H1 (cell line): ENCODE measurements around the gene AFF4. TPM values are rescaled to one million over a fixed set of nuclear protein-coding genes. Genes with fewer than 3 reads are reported as not detected.

Experiments
- CTCF ChIA-PET: fragments of 300-600 bp; sonication (Branson Sonifier 250); formaldehyde crosslinking; loops from one replicate; lab custom pipeline; 2021; ENCODE audit not compliant: partially characterized antibody; lab: Charles Lee
- POLR2A ChIA-PET: fragments of 300-600 bp; sonication (Branson Sonifier 250); formaldehyde crosslinking; loops from one replicate; lab custom pipeline; 2021; ENCODE audit warnings: inconsistent platforms; ENCODE audit not compliant: partially characterized antibody; lab: Charles Lee
- DNase-seq, 2 experiments: peaks; one replicate each; pipeline versions ENCODE4 v3.0.0 to v3.0.0-alpha.2; 2010 to 2022; ENCODE audit warnings: low spot score in 2 of 2, low read depth in 1 of 2, mixed read lengths in 1 of 2
- FAIRE-seq: peaks from 2 replicates; lab custom pipeline; 2011; peaks lifted over from hg19 to GRCh38; lab: Jason Lieb, UNC
- H2AFZ ChIP-seq: 2 replicates; pipeline ENCODE4 v1.8.1; 2012; ENCODE audit warnings: low read length, inconsistent platforms
- H2AK5ac ChIP-seq: 2 replicates; pipeline ENCODE4 v1.6.1; 2013; ENCODE audit warnings: low read depth, low read length
- H2BK120ac ChIP-seq: replicated peaks from 2 replicates; pipeline ENCODE3; 2013; ENCODE audit warnings: low read depth, low read length, inconsistent platforms
- H2BK12ac ChIP-seq: 2 replicates; pipeline ENCODE4 v1.6.1; 2013; ENCODE audit warnings: low read depth, low read length
- H2BK15ac ChIP-seq: 2 replicates; pipeline ENCODE4 v1.6.1; 2013; ENCODE audit warnings: low read length
- H2BK20ac ChIP-seq: 2 replicates; pipeline ENCODE4 v1.6.1; 2013; ENCODE audit warnings: low read length
- H2BK5ac ChIP-seq: 2 replicates; pipeline ENCODE4 v1.6.1; 2013; ENCODE audit warnings: low read depth, low read length
- H3K14ac ChIP-seq: 2 replicates; pipeline ENCODE4 v1.6.1; 2013; ENCODE audit warnings: inconsistent platforms; ENCODE audit not compliant: insufficient read length
- H3K18ac ChIP-seq: 2 replicates; pipeline ENCODE4 v1.6.1; 2013; ENCODE audit warnings: low read length; ENCODE audit errors: extremely low read depth
- H3K23ac ChIP-seq: 2 replicates; pipeline ENCODE4 v1.6.1; 2013; ENCODE audit warnings: inconsistent platforms; ENCODE audit not compliant: insufficient read length
- H3K23me2 ChIP-seq: 2 replicates; pipeline ENCODE4 v1.6.1; 2013; ENCODE audit warnings: low read depth, low read length
- H3K27ac ChIP-seq: 2 replicates; pipeline ENCODE4 v1.6.1; 2011; ENCODE audit warnings: low read depth, low read length, inconsistent platforms
- H3K27me3 ChIP-seq, 4 experiments: replicated peaks in 1 of 4; 1 replicate in 1 of 4; 2 replicates in 3 of 4; pipeline versions ENCODE4 v1.6.1 to v1.8.1; 2011 to 2013; ENCODE audit warnings: low read length in 3 of 4, mild to moderate bottlenecking in 3 of 4, inconsistent platforms in 2 of 4, mixed read lengths in 2 of 4, moderate library complexity in 1 of 4; ENCODE audit not compliant: control insufficient read depth in 3 of 4, insufficient read depth in 3 of 4; ENCODE audit errors: extremely low read depth in 1 of 4
- H3K36me3 ChIP-seq, 4 experiments: 2 replicates each; pipeline versions ENCODE4 v1.6.1 to v1.8.1; 2011 to 2013; ENCODE audit warnings: mild to moderate bottlenecking in 4 of 4, low read length in 3 of 4, moderate library complexity in 2 of 4, control low read depth in 1 of 4, inconsistent platforms in 1 of 4; ENCODE audit not compliant: insufficient read depth in 4 of 4, control insufficient read depth in 2 of 4
- H3K4ac ChIP-seq: replicated peaks from 2 replicates; pipeline ENCODE3; 2013; ENCODE audit warnings: low read length, low read depth, mixed read lengths, inconsistent platforms; ENCODE audit not compliant: insufficient read length
- H3K4me1 ChIP-seq, 4 experiments: replicated peaks in 1 of 4; 1 replicate in 1 of 4; 2 replicates in 3 of 4; pipeline versions ENCODE4 v1.6.1 to v1.8.1; 2011 to 2013; ENCODE audit warnings: low read length in 3 of 4, inconsistent platforms in 2 of 4, mixed read lengths in 1 of 4; ENCODE audit not compliant: insufficient read depth in 4 of 4, control insufficient read depth in 3 of 4
- H3K4me2 ChIP-seq, 2 experiments: 2 replicates each; pipeline versions ENCODE4 v1.6.1 to v1.8.1; 2011 to 2013; ENCODE audit warnings: low read depth in 2 of 2, low read length in 2 of 2, control low read depth in 1 of 2, inconsistent platforms in 1 of 2, mild to moderate bottlenecking in 1 of 2; ENCODE audit not compliant: insufficient read depth in 1 of 2
- H3K4me3 ChIP-seq, 4 experiments: fragments of 200-600, 300-600 bp in 1 of 4; sonication (generic), shearing (Covaris generic), sonication (Bioruptor Twin) in 1 of 4; 2 replicates each; pipeline versions ENCODE4 v1.5.1 to v1.8.1; 2011 to 2016; ENCODE audit warnings: low read length in 4 of 4, low read depth in 3 of 4, control low read depth in 2 of 4, inconsistent platforms in 2 of 4, mild to moderate bottlenecking in 2 of 4, mixed read lengths in 1 of 4, moderate library complexity in 1 of 4; ENCODE audit not compliant: insufficient read depth in 2 of 4; ENCODE audit errors: extremely low read depth in 1 of 4
- H3K56ac ChIP-seq: replicated peaks from 2 replicates; pipeline ENCODE3; 2013; ENCODE audit warnings: low read depth, mild to moderate bottlenecking, mixed read lengths, low read length, inconsistent platforms; ENCODE audit not compliant: insufficient read length
- H3K79me1 ChIP-seq: 2 replicates; pipeline ENCODE4 v1.6.1; 2013; ENCODE audit warnings: low read depth, low read length, control low read depth
- H3K79me2 ChIP-seq, 2 experiments: 2 replicates each; pipeline versions ENCODE4 v1.6.1 to v1.8.1; 2012 to 2013; ENCODE audit warnings: low read length in 2 of 2, mild to moderate bottlenecking in 2 of 2, inconsistent platforms in 1 of 2; ENCODE audit not compliant: insufficient read depth in 2 of 2, control insufficient read depth in 1 of 2
- H3K9ac ChIP-seq, 4 experiments: replicated peaks in 1 of 4; 1 replicate in 1 of 4; 2 replicates in 3 of 4; pipeline versions ENCODE4 v1.6.1 to v1.8.1; 2011 to 2013; ENCODE audit warnings: low read depth in 3 of 4, low read length in 3 of 4, control low read depth in 2 of 4, mild to moderate bottlenecking in 2 of 4, moderate library complexity in 2 of 4, inconsistent platforms in 1 of 4; ENCODE audit errors: extremely low read depth in 1 of 4
- H3K9me3 ChIP-seq, 2 experiments: 2 replicates each; pipeline versions ENCODE4 v1.6.1 to v1.8.1; 2012 to 2013; ENCODE audit warnings: mild to moderate bottlenecking in 2 of 2, moderate library complexity in 2 of 2, control low read depth in 1 of 2, inconsistent platforms in 1 of 2, low read depth in 1 of 2, low read length in 1 of 2, mixed read lengths in 1 of 2; ENCODE audit not compliant: insufficient read depth in 2 of 2
- H4K20me1 ChIP-seq, 2 experiments: replicated peaks in 1 of 2; 2 replicates each; pipeline versions ENCODE3 to v1.8.1; 2011 to 2013; ENCODE audit warnings: inconsistent platforms in 2 of 2, low read length in 2 of 2, mild to moderate bottlenecking in 1 of 2; ENCODE audit not compliant: insufficient read depth in 2 of 2, control insufficient read depth in 1 of 2
- H4K5ac ChIP-seq: 2 replicates; pipeline ENCODE4 v1.6.1; 2013; ENCODE audit warnings: low read length, low read depth, mixed read lengths, inconsistent platforms; ENCODE audit not compliant: insufficient read length
- H4K8ac ChIP-seq: 2 replicates; pipeline ENCODE4 v1.8.0; 2013; ENCODE audit warnings: mild to moderate bottlenecking, moderate library complexity, low read length, inconsistent platforms; ENCODE audit not compliant: insufficient read depth; ENCODE audit errors: extremely low read depth
- H4K91ac ChIP-seq: replicated peaks from 2 replicates; pipeline ENCODE3; 2013; ENCODE audit warnings: low read length, mixed read lengths, inconsistent platforms; ENCODE audit not compliant: insufficient read length
- ATF3 ChIP-seq: IDR thresholded peaks from 2 replicates; pipeline ENCODE4 v1.6.1; 2011; ENCODE audit warnings: low read depth, mild to moderate bottlenecking, low read length; ENCODE audit not compliant: insufficient read depth
- BCL11A ChIP-seq, 2 experiments: IDR thresholded peaks; one replicate each; pipeline ENCODE4 v1.6.1; 2011; ENCODE audit warnings: low read depth in 2 of 2, low read length in 2 of 2, mild to moderate bottlenecking in 2 of 2
- BRCA1 ChIP-seq: IDR thresholded peaks from 2 replicates; pipeline ENCODE4 v1.6.1; 2012; ENCODE audit warnings: low read depth, low read length, improper control_type of control experiment
- SUZ12 ChIP-seq: fragments of 200-600 bp; sonication (generic); IDR thresholded peaks from 2 replicates; pipeline ENCODE4 v1.6.1; 2012; ENCODE audit warnings: mild to moderate bottlenecking, inconsistent platforms, low read length, moderate library complexity, mixed read lengths
- TAF1 ChIP-seq: IDR thresholded peaks from 2 replicates; pipeline ENCODE4 v1.6.1; 2011; ENCODE audit warnings: mild to moderate bottlenecking, low read depth, low read length
- TCF12 ChIP-seq: IDR thresholded peaks from 2 replicates; pipeline ENCODE4 v1.6.1; 2011; ENCODE audit warnings: low read depth, mild to moderate bottlenecking, low read length
- WGBS, 2 experiments: shearing (Covaris generic) in 1 of 2; methylation state at CpG; one replicate each; pipeline versions ENCODE4 v1.1.6 to v1.1.7; 2013 to 2015; ENCODE audit warnings: low lambda C conversion rate in 2 of 2, mixed read lengths in 2 of 2, inconsistent platforms in 1 of 2, low coverage in 1 of 2, missing lambda C conversion rate in 1 of 2; ENCODE audit not compliant: insufficient replicate concordance in 2 of 2, insufficient coverage in 1 of 2, insufficient read length in 1 of 2; ENCODE audit errors: extremely low coverage in 1 of 2, missing lambda C conversion rate in 1 of 2; 5-methylcytosine and 5-hydroxymethylcytosine counted together
- polyA plus RNA-seq, 7 experiments: library from polyadenylated mRNA; depleted of rRNA in 3 of 7; stranded (reverse) in 5 of 7; unstranded in 2 of 7; fragments of >200 nt in 5 of 7; fragments of 200-250 nt in 2 of 7; gene quantifications; 1 replicate in 5 of 7; 2 replicates in 1 of 7; 4 replicates in 1 of 7; pipeline versions ENCODE4 v1.2.1 to v1.2.3, GENCODE V29; 2011 to 2013; ENCODE audit warnings: missing spikeins in 2 of 7, mixed read lengths in 2 of 7
- total RNA-seq: library from RNA; stranded (reverse); fragmentation: NEBNext Ultra II Directional; extraction: Animal tissue kit (Norgen Biotek cat#: 25700); gene quantifications from 2 replicates; pipeline ENCODE4 v1.2.1, GENCODE V29; 2021

The AFF4 gene
- total and polyA plus RNA-seq, 2 of the 8 experiments (the other 6 are each of a cell fraction or from before 2014, with no cell fraction given): 12.0 to 61.4 TPM

GRCh38 chr5:132836852-132837251 lies 126.6 kb downstream of the AFF4 start:
- Histone ChIP-seq H3K4me2 (no peak overlapping the region), H4K8ac (no peak overlapping the region), H2BK12ac (no peak overlapping the region), H3K23ac (no peak overlapping the region), H2AFZ (no peak overlapping the region), H4K91ac (no peak overlapping the region), H2BK120ac (no peak overlapping the region), H3K18ac (no peak overlapping the region), H3K27me3 (peaks cover 0 to 2% (median 0%) of the 10 kb centered on the region in 4 experiments; a peak in 1 of 7 replicates), H2AK5ac (no peak overlapping the region), H3K79me1 (no peaks in the 10 kb centered on the region), H4K5ac (no peak overlapping the region), H4K20me1 (no peaks in the 10 kb centered on the region), H3K27ac (no peak overlapping the region), H3K9me3 (no peaks in the 10 kb centered on the region), H2BK15ac (no peak overlapping the region), H3K9ac (no peak overlapping the region), H3K14ac (no peak overlapping the region), H3K56ac (no peak overlapping the region), H3K4ac (no peak overlapping the region), H3K79me2 (no peaks in the 10 kb centered on the region), H3K36me3 (no peaks in the 10 kb centered on the region), H2BK5ac (no peak overlapping the region), H3K23me2 (no peaks in the 10 kb centered on the region), H2BK20ac (no peak overlapping the region), H3K4me3 (no peak overlapping the region), H3K4me1 (no peaks in the 10 kb centered on the region)
- ChIA-PET POLR2A (interaction anchor here (0.8 kb wide), 2 partner anchors 17 to 93 kb away, joined by 3 read pairs; no protein-coding TSS in a partner anchor), CTCF (interaction anchor here (9.8 to 25.6 kb wide), 2 partner anchors 17 to 26 kb away, joined by 77 to 465 read pairs; partner anchors contain the start of genes GDF9, LEAP2 and UQCRQ)
- WGBS, 2 experiments: 94% methylated on average over 1 of the region's 1 CpG; no CpG with 5 or more reads in 1 of the 2 experiments
- FAIRE-seq: no peak
- no peak for TF ChIP-seq ATF3
- TF ChIP-seq BRCA1: no peak
- no peak for TF ChIP-seq BCL11A (IDR thresholded peaks at IDR 0.05; ENCODE audit: low read depth in 2 of 2, low read length in 2 of 2)
- TF ChIP-seq TCF12: no peak
- TF ChIP-seq SUZ12: no peak
- no peak for TF ChIP-seq TAF1
- DNase-seq: no peak
